Frontal cortex (tissue), 4 donors: ENCODE measurements around the gene SESN3. TPM values are rescaled to one million over a fixed set of nuclear protein-coding genes. Genes with fewer than 3 reads are reported as not detected.
"Not testable (repeated sequence)": the region's sequence is repeated elsewhere in the genome, so short reads cannot be mapped to it uniquely, and the experiment has no call there.

Experiments used
- DNase-seq, 2 donors: peaks; one replicate each; pipeline ENCODE4 v3.0.0; 2012; ENCODE audit warnings: low spot score in 2 of 2
- FAIRE-seq: peaks from 2 replicates; lab custom pipeline; 2012; peaks lifted over from hg19 to GRCh38; lab: Jason Lieb, UNC
- total RNA-seq: library from RNA; depleted of rRNA; stranded (reverse); fragments of >200 nt; gene quantifications from one replicate; pipeline ENCODE4 v1.2.3, GENCODE V29; 2014
- donor health status: control.
- donor health status: control.
- donor health status: control.

SESN3 gene
- total RNA-seq, 1 donor from 2014 or later: 62.4 TPM

DNA sequence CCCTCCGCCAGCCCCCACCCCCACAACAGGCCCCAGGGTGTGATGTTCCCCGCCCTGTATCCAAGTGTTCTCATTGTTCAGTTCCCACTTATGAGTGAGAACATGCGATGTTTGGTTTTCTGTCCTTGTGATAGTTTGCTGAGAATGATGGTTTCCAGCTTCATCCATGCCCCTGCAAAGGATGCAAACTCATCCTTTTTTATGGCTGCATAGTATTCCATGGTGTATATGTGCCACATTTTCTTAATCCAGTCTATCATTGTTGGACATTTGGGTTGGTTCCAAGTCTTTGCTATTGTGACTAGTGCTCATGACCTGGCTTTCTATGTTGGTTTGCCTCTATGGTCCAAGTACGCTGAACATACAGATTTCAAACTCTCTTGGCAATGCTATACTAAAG is 94.3 kb downstream of the SESN3 start:
- DNase-seq, FAIRE-seq: not testable (repeated sequence)

DNA sequence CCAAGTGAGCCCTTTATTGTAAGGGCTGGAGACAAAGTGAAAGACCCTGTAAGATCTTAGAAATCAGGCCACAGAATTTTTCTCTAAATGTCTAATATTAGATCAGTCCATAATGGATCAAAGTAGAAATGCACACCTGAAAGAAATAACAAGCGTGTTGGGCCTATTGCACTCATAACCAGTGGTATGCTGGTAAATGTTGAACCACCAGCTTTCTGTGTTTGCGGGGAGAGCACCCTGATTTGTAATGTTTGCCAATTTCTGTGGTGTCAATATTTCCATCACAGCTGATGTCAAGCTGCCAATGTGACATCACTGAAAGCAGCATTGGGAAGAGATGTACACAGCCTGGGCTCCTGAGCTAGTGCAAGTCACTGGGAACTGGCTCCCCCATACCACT is 95.1 kb downstream of the SESN3 start:
- FAIRE-seq: no peak
- no peak for DNase-seq

DNA sequence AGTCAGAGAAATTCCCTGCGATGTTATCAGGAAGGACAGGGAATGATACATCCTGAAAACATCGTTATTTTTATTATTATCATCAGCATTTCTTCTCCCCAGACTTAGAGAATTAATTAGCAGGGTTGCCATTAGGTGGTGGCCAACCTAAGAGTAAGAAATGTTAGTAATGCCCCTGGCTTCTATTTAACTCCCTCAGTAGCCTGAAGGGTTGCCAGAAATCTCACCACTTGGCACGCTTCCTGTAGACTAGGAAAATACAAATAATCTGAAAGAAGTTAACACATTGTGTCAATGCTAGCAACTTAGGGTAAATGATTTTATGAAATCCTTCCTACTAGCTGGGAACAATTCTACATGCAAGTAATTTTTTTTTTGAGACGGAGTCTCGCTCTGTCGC is 95.8 kb downstream of the SESN3 start:
- no peak for FAIRE-seq
- DNase-seq: no peak

DNA sequence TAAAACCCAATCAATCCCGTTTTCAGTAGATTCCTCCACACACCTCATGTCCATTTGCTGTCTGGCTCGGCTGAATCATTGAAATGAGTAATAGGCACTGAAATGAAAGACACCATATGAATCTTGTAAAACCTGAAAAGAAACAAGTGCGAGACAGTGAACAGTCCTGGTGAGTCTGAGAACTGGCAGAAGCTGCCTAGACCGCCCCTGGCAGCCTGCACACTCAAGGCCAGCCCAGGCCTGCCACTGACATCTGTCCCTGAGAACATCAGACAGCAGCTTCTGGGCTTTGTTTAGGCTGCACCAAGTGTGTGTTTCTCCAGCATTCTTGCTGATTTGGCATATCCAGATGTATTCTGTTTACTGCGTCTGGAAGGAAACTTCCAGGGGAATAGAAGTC is 96.5 kb downstream of the SESN3 start:
- DNase-seq (no peak), FAIRE-seq (no peak)

DNA sequence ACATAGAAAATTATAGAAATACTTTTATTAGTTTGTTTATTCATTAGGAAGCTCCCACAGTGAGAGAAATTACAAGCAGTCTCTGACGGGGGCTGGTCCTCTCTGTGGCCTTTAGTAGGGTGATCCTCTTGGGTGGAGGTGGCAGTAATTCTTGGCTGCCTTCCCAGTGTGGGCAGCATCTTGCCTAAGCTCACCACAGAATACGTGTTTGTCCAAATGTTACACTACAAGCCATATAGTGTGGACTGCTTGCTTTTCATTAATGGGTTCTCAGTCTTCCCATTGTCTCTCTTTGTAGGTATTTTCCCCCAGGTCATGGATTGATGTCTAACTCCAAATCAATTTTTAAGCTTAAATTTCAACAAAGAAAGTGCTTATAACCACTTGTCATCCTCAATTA is 98.0 kb downstream of the SESN3 start:
- no peak for FAIRE-seq
- DNase-seq: no peak

DNA sequence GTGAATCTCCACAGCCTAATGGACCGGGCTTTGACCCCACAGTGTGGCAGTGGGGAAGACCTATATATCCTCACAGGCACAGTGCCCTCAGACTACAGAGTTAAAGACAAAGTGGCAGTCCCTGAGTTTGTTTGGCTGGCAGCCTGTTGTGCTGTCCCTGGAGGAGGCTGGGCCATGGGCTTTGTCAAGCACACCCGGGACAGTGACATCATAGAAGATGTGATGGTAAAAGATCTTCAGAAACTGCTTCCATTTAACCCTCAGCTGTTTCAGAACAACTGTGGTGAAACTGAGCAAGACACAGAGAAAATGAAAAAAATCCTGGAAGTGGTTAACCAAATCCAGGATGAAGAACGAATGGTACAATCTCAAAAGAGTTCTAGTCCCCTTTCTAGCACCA is 102.4 kb downstream of the SESN3 start:
- FAIRE-seq: no peak

DNA sequence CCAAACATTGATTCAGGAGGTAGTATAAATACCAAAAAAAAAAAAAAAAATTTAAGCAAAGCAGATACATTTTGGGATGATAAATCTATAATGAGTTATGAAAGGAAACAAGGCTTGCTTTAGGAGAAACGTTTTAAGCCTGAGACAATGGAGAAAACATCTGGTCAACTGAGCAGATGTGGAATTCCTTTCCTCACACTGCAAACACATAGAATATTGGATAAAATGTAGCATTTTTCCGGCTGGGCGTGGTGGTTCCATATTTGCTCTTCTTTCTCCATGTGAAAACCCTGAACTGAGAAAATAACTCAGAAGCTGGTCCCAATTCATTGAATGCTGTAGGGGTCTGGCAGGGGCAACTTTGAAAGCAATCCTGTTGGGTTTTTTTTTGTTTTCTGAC is 107.4 kb downstream of the SESN3 start:
- no peak for FAIRE-seq
- no peak for DNase-seq

More for the DNA sequence above, 102.4 kb downstream of the SESN3 start:
- no peak for DNase-seq

DNA sequence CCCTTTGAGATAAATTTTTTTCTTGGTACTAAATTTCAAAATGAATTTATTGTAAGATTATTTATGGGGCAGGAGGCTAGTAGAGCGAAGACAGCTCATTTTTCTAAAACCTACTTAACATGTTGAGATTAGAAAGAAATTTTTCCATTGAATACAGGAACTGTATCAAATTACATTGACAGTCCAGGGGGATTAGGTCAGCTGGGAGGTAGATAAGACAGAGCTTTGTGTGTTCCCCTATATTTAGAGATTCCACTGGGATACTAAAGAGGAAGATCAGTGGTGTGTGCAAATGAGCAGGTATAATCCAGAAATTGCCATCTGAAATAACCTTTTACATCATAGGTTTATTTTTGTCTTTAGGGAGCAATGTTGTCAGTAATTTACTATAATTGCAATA is 109.3 kb downstream of the SESN3 start:
- DNase-seq: no peak
- no peak for FAIRE-seq

DNA sequence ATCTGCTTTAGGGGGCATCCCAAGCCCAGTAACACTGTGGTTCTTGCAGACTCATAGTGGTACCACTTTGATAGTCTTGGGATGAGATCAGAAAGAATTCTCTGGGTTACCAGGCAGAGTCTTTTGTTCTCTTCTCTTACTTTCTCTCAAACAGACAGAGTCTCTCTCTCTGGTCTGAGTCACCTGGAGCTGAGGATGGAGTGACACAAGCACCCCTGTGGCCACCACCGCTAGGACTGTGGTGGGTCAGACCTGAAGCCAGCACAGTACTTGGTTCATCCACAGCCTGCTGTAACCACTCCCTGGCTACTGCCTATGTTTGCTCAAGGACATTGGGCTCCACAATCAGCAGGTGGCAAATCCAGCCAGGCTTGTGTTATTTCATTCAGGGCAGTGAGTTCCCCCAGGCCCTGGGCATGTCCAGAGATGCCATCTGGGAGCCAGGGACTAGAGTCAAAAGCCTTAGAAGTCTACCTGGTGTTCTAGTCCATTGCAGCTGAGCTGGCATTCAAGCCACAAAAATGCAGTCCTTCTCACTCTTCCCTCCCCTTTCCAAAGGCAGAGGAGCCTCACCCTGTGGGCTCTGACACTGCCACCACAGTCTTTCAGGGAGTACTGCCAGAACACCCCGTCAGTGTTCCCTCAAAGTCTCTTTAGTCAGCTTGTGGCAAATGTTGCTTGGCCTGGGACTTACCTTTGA is 111.5 kb downstream of the SESN3 start:
- DNase-seq (no peak), FAIRE-seq (no peak)

DNA sequence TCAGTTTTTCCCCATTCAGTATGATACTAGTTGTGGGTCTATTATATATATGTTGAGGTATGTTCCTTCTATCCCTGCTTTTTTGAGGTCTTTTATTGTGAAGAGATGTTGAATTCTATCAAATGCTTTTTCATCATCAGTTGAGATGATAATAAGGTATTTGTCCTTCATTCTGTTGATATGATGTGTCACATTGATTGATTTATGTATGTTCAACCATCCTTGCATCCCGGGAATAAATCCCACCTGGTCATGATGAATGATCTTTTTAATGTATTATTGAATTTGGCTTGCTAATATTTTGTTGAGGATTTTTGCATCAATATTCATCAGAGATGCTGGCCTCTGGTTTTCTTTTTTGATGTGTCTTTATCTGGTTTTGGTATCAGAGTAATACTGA is 115.4 kb downstream of the SESN3 start:
- DNase-seq (no peak), FAIRE-seq (no peak)

Other genes starting within 250 kb of the SESN3 start
- not detected for gene KDM4E, start 205.9 kb downstream of the SESN3 start, total RNA-seq
- gene KDM4F, start 181.8 kb downstream of the SESN3 start, total RNA-seq: not detected
- 20.0 TPM for gene SRSF8, start 164.3 kb downstream of the SESN3 start, total RNA-seq
- gene ENDOD1, start 141.4 kb downstream of the SESN3 start, total RNA-seq: 25.7 TPM